ENCODE data around the gene LRIT3. TPM values are rescaled to one million over a fixed set of nuclear protein-coding genes. Genes with fewer than 3 reads are reported as not detected.

LRIT3 gene
- total and polyA plus RNA-seq, 2 donors (not counting 3 experiments of a cell fraction or from before 2014, with no cell fraction given): 0.06 to 0.13 TPM

GRCh38 chr4:109877400-109877799, 29.5 kb downstream of the LRIT3 start:
- dilution Hi-C loops (cut with MboI; ENCODE audit: extremely low pct_ligation_motif_present, low sequenced_read_pairs): no loop called here
- BruUV-seq (replicated peaks): no TSS peak
- FAIRE-seq: no peak

More at GRCh38 chr4:109877400-109877799, 29.5 kb downstream of the LRIT3 start:
- H3K9ac ChIP-seq (replicated peaks; ENCODE audit: extremely low read depth, insufficient read depth, low read length): no peak overlapping the region
- no peak overlapping the region for H3K27ac ChIP-seq (ENCODE audit: insufficient read depth, low read depth, low read length)
- no peaks in the 10 kb centered on the region for H3K27me3 ChIP-seq (ENCODE audit: control insufficient read depth in 2 of 2, insufficient read depth in 2 of 2, low read length in 2 of 2)
- no peaks in the 10 kb centered on the region for H3K4me1 ChIP-seq (ENCODE audit: control insufficient read depth, extremely low read depth, insufficient read depth, low read length)
- no peaks in the 10 kb centered on the region for H3K9me1 ChIP-seq (replicated peaks; ENCODE audit: control insufficient read depth, extremely low read depth, insufficient read depth, low read length)
- no peak for DNase-seq (ENCODE audit: low read depth, low spot score)
- ChIA-PET POLR2A (no interaction called here), CTCF (no interaction called here)
- no peaks in the 10 kb centered on the region for H4K20me1 ChIP-seq (replicated peaks; ENCODE audit: control insufficient read depth, extremely low read depth, insufficient read depth, low read length)
- H2AFZ ChIP-seq (ENCODE audit: low read depth, low read length): no peak overlapping the region
- intact Hi-C loops (cut with micrococcal nuclease): no loop called here
- H3K79me2 ChIP-seq (ENCODE audit: control insufficient read depth, insufficient read depth, low read length): no peaks in the 10 kb centered on the region
- H3K36me3 ChIP-seq (ENCODE audit: control insufficient read depth in 2 of 2, extremely low read depth in 1 of 2, insufficient read depth in 2 of 2, low read length in 2 of 2): no peaks in the 10 kb centered on the region
- TF ChIP-seq POLR2AphosphoS5 (IDR thresholded peaks at IDR 0.05; ENCODE audit: insufficient read depth, low read depth, low read length) (no peak), POLR2A (IDR thresholded peaks at IDR 0.05; ENCODE audit: low read depth, low read length) (no peak), CTCF (IDR thresholded peaks at IDR 0.05; ENCODE audit: extremely low read depth in 1 of 2, insufficient read depth in 1 of 2, low read depth in 1 of 2, low read length in 2 of 2) (no peak), MAX (IDR thresholded peaks at IDR 0.05; ENCODE audit: insufficient read depth, insufficient read length) (no peak), EZH2 (IDR thresholded peaks at IDR 0.05; ENCODE audit: borderline replicate concordance, low read depth, low read length, severe bottlenecking) (no peak), MYC (IDR thresholded peaks at IDR 0.05; ENCODE audit: low read depth, low read length) (no peak), JUN (IDR thresholded peaks at IDR 0.05; ENCODE audit: borderline replicate concordance, insufficient read depth, insufficient read length, low read depth) (no peak), FOS (IDR thresholded peaks at IDR 0.05; ENCODE audit: borderline replicate concordance, insufficient read depth, low read length) (no peak), GATA2 (IDR thresholded peaks at IDR 0.05; ENCODE audit: insufficient read depth, insufficient read length, low read depth, low read length) (no peak)
- H3K4me3 ChIP-seq (replicated peaks in 1 of 3; ENCODE audit: insufficient read depth in 1 of 3, low read depth in 1 of 3, low read length in 3 of 3): no peak overlapping the region
- H3K9me3 ChIP-seq (replicated peaks; ENCODE audit: control insufficient read depth, insufficient read depth, low read length): no peaks in the 10 kb centered on the region
- H3K4me2 ChIP-seq (ENCODE audit: insufficient read depth, low read length): no peak overlapping the region
